ENCODE results near the gene IL34.

IL34 gene

GRCh38 chr16:70691223-70692129, 45.1 kb downstream of the IL34 start:
- Histone ChIP-seq H4K91ac (ENCODE audit: low read length) (peak overlapping the region; percentile 98), H2BK12ac (ENCODE audit: low read length in 2 of 2) (peak overlapping the region; percentile 90 to 95), H2AK5ac (ENCODE audit: low read length, severe bottlenecking) (peak overlapping the region; percentile 21), H3K4me3 (ENCODE audit: insufficient read depth in 1 of 2, low read depth in 1 of 2, low read length in 2 of 2) (no peak overlapping the region), H3K27me3 (ENCODE audit: control insufficient read depth in 1 of 2, insufficient read depth in 1 of 2, low read length in 2 of 2) (no peaks in the 10 kb centered on the region), H2BK5ac (ENCODE audit: low read depth, low read length, poor library complexity, severe bottlenecking) (no peak overlapping the region), H3K4me2 (ENCODE audit: low read length, poor library complexity, severe bottlenecking) (no peak overlapping the region), H3K4ac (ENCODE audit: low read depth in 1 of 2, low read length in 2 of 2) (peak overlapping the region; percentile 88 to 98), H3K23ac (ENCODE audit: low read length in 2 of 2) (peak overlapping the region in 1 of 2 experiments; percentile 2), H2BK15ac (ENCODE audit: low read depth, poor library complexity, severe bottlenecking) (peak overlapping the region; percentile 39), H3K18ac (ENCODE audit: low read depth in 1 of 2, low read length in 2 of 2) (peak overlapping the region; percentile 85 to 92), H3K27ac (ENCODE audit: low read length, poor library complexity, severe bottlenecking) (no peak overlapping the region), H3K9me3 (ENCODE audit: control insufficient read depth, low read length) (no peaks in the 10 kb centered on the region), H3K14ac (ENCODE audit: low read length in 2 of 2) (peak overlapping the region in 1 of 2 experiments; percentile 12), H2AFZ (ENCODE audit: low read depth, low read length) (no peak overlapping the region), H2BK120ac (ENCODE audit: low read depth, low read length) (peak overlapping the region; percentile 88), H4K8ac (ENCODE audit: low read length) (peak overlapping the region; percentile 86), H3K79me1 (replicated peaks; ENCODE audit: low read length, poor library complexity, severe bottlenecking) (no peaks in the 10 kb centered on the region), H3K4me1 (ENCODE audit: control insufficient read depth, insufficient read depth, low read depth, low read length) (peaks cover 74% of the 10 kb centered on the region), H3K9ac (ENCODE audit: low read length) (peak overlapping the region; percentile 49), H3K36me3 (ENCODE audit: control insufficient read depth in 1 of 2, insufficient read depth in 2 of 2, low read depth in 1 of 2, low read length in 2 of 2) (peaks cover 0 to 16% of the 10 kb centered on the region in 2 experiments)
- WGBS: 79% methylated on average over 26 of the region's 26 CpGs
- DNase-seq: peak; percentile 99

GRCh38 chr16:70692130-70692872, 45.9 kb downstream of the IL34 start:
- Histone ChIP-seq H2BK12ac (ENCODE audit: low read length in 2 of 2) (peak overlapping the region; percentile 88 to 97), H3K36me3 (ENCODE audit: control insufficient read depth in 1 of 2, insufficient read depth in 2 of 2, low read depth in 1 of 2, low read length in 2 of 2) (peaks cover 0 to 16% of the 10 kb centered on the region in 2 experiments), H4K8ac (ENCODE audit: low read length) (peak overlapping the region; percentile 76), H3K14ac (ENCODE audit: low read length in 2 of 2) (peak overlapping the region in 1 of 2 experiments; percentile 39), H4K91ac (ENCODE audit: low read length) (peak overlapping the region; percentile 98), H3K23ac (ENCODE audit: low read length in 2 of 2) (peak overlapping the region; percentile 25 to 60), H3K79me1 (replicated peaks; ENCODE audit: low read length, poor library complexity, severe bottlenecking) (no peaks in the 10 kb centered on the region), H3K9ac (ENCODE audit: low read length) (peak overlapping the region; percentile 49), H3K4ac (ENCODE audit: low read depth in 1 of 2, low read length in 2 of 2) (peak overlapping the region; percentile 83 to 94), H3K4me1 (ENCODE audit: control insufficient read depth, insufficient read depth, low read depth, low read length) (peaks cover 74% of the 10 kb centered on the region), H3K9me3 (ENCODE audit: control insufficient read depth, low read length) (no peaks in the 10 kb centered on the region), H3K4me3 (ENCODE audit: insufficient read depth in 1 of 2, low read depth in 1 of 2, low read length in 2 of 2) (no peak overlapping the region), H2BK5ac (ENCODE audit: low read depth, low read length, poor library complexity, severe bottlenecking) (no peak overlapping the region), H2AFZ (ENCODE audit: low read depth, low read length) (no peak overlapping the region), H3K18ac (ENCODE audit: low read depth in 1 of 2, low read length in 2 of 2) (peak overlapping the region; percentile 84 to 98), H2BK120ac (ENCODE audit: low read depth, low read length) (peak overlapping the region; percentile 88), H2BK15ac (ENCODE audit: low read depth, poor library complexity, severe bottlenecking) (peak overlapping the region; percentile 62), H3K27me3 (ENCODE audit: control insufficient read depth in 1 of 2, insufficient read depth in 1 of 2, low read length in 2 of 2) (no peaks in the 10 kb centered on the region), H2AK5ac (ENCODE audit: low read length, severe bottlenecking) (peak overlapping the region; percentile 32), H3K27ac (ENCODE audit: low read length, poor library complexity, severe bottlenecking) (no peak overlapping the region), H3K4me2 (ENCODE audit: low read length, poor library complexity, severe bottlenecking) (no peak overlapping the region)
- DNase-seq: peak; percentile 76
- 68% methylated on average over 14 of the region's 14 CpGs for WGBS

- Histone ChIP-seq H3K36me3 (ENCODE audit: control insufficient read depth in 1 of 2, insufficient read depth in 2 of 2, low read depth in 1 of 2, low read length in 2 of 2) (peaks cover 3 to 20% of the 10 kb centered on the region in 2 experiments), H3K4me3 (ENCODE audit: insufficient read depth in 1 of 2, low read depth in 1 of 2, low read length in 2 of 2) (no peak overlapping the region), H3K23ac (ENCODE audit: low read length in 2 of 2) (peak overlapping the region; percentile 46 to 60), H3K18ac (ENCODE audit: low read depth in 1 of 2, low read length in 2 of 2) (peak overlapping the region; percentile 84 to 98), H2AK5ac (ENCODE audit: low read length, severe bottlenecking) (peak overlapping the region; percentile 32), H3K9me3 (ENCODE audit: control insufficient read depth, low read length) (no peaks in the 10 kb centered on the region), H3K14ac (ENCODE audit: low read length in 2 of 2) (peak overlapping the region in 1 of 2 experiments; percentile 39), H2BK15ac (ENCODE audit: low read depth, poor library complexity, severe bottlenecking) (peak overlapping the region; percentile 62), H4K8ac (ENCODE audit: low read length) (peak overlapping the region; percentile 76), H2BK120ac (ENCODE audit: low read depth, low read length) (peak overlapping the region; percentile 42), H2AFZ (ENCODE audit: low read depth, low read length) (no peak overlapping the region), H3K79me1 (replicated peaks; ENCODE audit: low read length, poor library complexity, severe bottlenecking) (no peaks in the 10 kb centered on the region), H3K27me3 (ENCODE audit: control insufficient read depth in 1 of 2, insufficient read depth in 1 of 2, low read length in 2 of 2) (no peaks in the 10 kb centered on the region), H2BK12ac (ENCODE audit: low read length in 2 of 2) (peak overlapping the region; percentile 73 to 97), H3K4ac (ENCODE audit: low read depth in 1 of 2, low read length in 2 of 2) (peak overlapping the region; percentile 83 to 94), H3K27ac (ENCODE audit: low read length, poor library complexity, severe bottlenecking) (peak overlapping the region; percentile 71), H4K91ac (ENCODE audit: low read length) (peak overlapping the region; percentile 98), H3K4me1 (ENCODE audit: control insufficient read depth, insufficient read depth, low read depth, low read length) (peaks cover 74% of the 10 kb centered on the region), H2BK5ac (ENCODE audit: low read depth, low read length, poor library complexity, severe bottlenecking) (peak overlapping the region; percentile 33), H3K9ac (ENCODE audit: low read length) (no peak overlapping the region), H3K4me2 (ENCODE audit: low read length, poor library complexity, severe bottlenecking) (no peak overlapping the region)
- DNase-seq: peak; percentile 66
- 84% methylated on average over 29 of the region's 29 CpGs for WGBS
Observed at GRCh38 chr16:70692873-70693671, 46.7 kb downstream of the IL34 start.

Measured in mesenchymal stem cell (in vitro differentiated cells and primary cell).